ENCODE data around the gene CD247.

- TF ChIP-seq ZNF70 (CRISPR knock-in tag; IDR thresholded peaks at IDR 0.05) (no peak), TOX (CRISPR knock-in tag; IDR thresholded peaks at IDR 0.05; ENCODE audit: borderline replicate concordance) (no peak)
These were observed 2.9 kb downstream of the CD247 start for GRCh38 chr1:167515461-167515860.
